Adrenal gland (tissue), 5 donors: ENCODE results near the gene CDH6.

Experiments used
- CTCF ChIP-seq, 6 experiments: fragments of 450-650 bp in 4 of 6; fragments of 200-600 bp in 2 of 6; sonication (generic) in 1 of 6; IDR thresholded peaks; 1 replicate in 5 of 6; 2 replicates in 1 of 6; pipeline versions ENCODE4 v1.5.1 to v1.8.0; 2016 to 2021; ENCODE audit warnings: antibody characterized with exemption in 6 of 6, mild to moderate bottlenecking in 2 of 6, moderate library complexity in 1 of 6
- POLR2A ChIP-seq, 2 donors: fragments of 450-650 bp; IDR thresholded peaks; one replicate each; pipeline ENCODE4 v1.6.1; 2017; ENCODE audit warnings: antibody characterized with exemption in 2 of 2, mild to moderate bottlenecking in 2 of 2, moderate library complexity in 1 of 2
- donor health status: DM: no; HTN: no; CAD: no.

- TF ChIP-seq CTCF (IDR thresholded peaks at IDR 0.05) (no peak), POLR2A (IDR thresholded peaks at IDR 0.05) (no peak)
Measured at GRCh38 chr5:31347552-31347905, 154.0 kb downstream of the CDH6 start.
